Heart left ventricle (tissue), 16 donors: ENCODE measurements around the gene JAG1. TPM values are rescaled to one million over a fixed set of nuclear protein-coding genes. Genes with fewer than 3 reads are reported as not detected.

ENCODE experiments used
- ATAC-seq, 4 donors: fragments of 200-7000 bp; cut with Tn5 transposase; one replicate each; pipeline ENCODE4 v1.9.1; 2020 to 2022; ENCODE audit warnings: moderate library complexity in 4 of 4, mild to moderate bottlenecking in 3 of 4, moderate number of reproducible peaks in 1 of 4
- DNase-seq, 5 donors: peaks; one replicate each; pipeline ENCODE4 v3.0.0-alpha.2; 2020
- H3K27ac ChIP-seq, 12 donors: fragments of 200-600 bp; sonication (generic) in 4 of 12; one replicate each; pipeline versions ENCODE4 v1.5.0 to v1.8.0; 2016 to 2022; ENCODE audit warnings: mild to moderate bottlenecking in 2 of 12
- H3K27me3 ChIP-seq, 9 donors: fragments of 200-600 bp; sonication (generic) in 2 of 9; one replicate each; pipeline versions ENCODE4 v1.5.1 to v1.8.0; 2016 to 2022; ENCODE audit warnings: mild to moderate bottlenecking in 3 of 9
- H3K36me3 ChIP-seq, 9 donors: fragments of 200-600 bp; sonication (generic) in 2 of 9; one replicate each; pipeline versions ENCODE4 v1.5.0 to v1.8.0; 2018 to 2022; ENCODE audit warnings: mild to moderate bottlenecking in 2 of 9
- H3K4me1 ChIP-seq, 12 donors: fragments of 200-600 bp; sonication (generic) in 4 of 12; one replicate each; pipeline versions ENCODE4 v1.5.0 to v1.8.0; 2016 to 2022; ENCODE audit warnings: mild to moderate bottlenecking in 3 of 12
- H3K4me3 ChIP-seq, 12 donors: fragments of 200-600 bp; sonication (generic) in 4 of 12; one replicate each; pipeline versions ENCODE4 v1.5.0 to v1.8.0; 2017 to 2022; ENCODE audit warnings: mild to moderate bottlenecking in 9 of 12, moderate library complexity in 4 of 12
- H3K9me3 ChIP-seq, 12 donors: fragments of 200-600 bp; sonication (generic) in 4 of 12; one replicate each; pipeline versions ENCODE4 v1.5.0 to v1.8.0; 2016 to 2022; ENCODE audit warnings: mild to moderate bottlenecking in 1 of 12
- CTCF ChIP-seq, 12 donors: fragments of 200-600 bp; sonication (generic) in 4 of 12; IDR thresholded peaks; one replicate each; pipeline versions ENCODE4 v1.5.0 to v1.8.0; 2018 to 2022; ENCODE audit warnings: antibody characterized with exemption in 12 of 12, mild to moderate bottlenecking in 5 of 12
- POLR2A ChIP-seq, 2 donors: fragments of 450-650 bp; IDR thresholded peaks; one replicate each; pipeline ENCODE4 v1.6.1; 2017; ENCODE audit warnings: antibody characterized with exemption in 2 of 2, mild to moderate bottlenecking in 2 of 2, moderate library complexity in 2 of 2
- WGBS, 4 donors: extraction: QIAGEN DNeasy Blood & Tissue Kit in 2 of 4; methylation state at CpG; one replicate each; pipeline versions ENCODE4 v1.1.5 to v1.1.7; 2013 to 2018; 5-methylcytosine and 5-hydroxymethylcytosine counted together
- intact Hi-C, 10 donors: fragments of 100-400 bp; cut with DNase I; formaldehyde crosslinking; loops; one replicate each; pipeline versions ENCODE4 v1.11.1 to v1.14.2; 2022
- polyA plus RNA-seq, 2 donors: library from polyadenylated mRNA; stranded (reverse); fragments of 200-250 nt; gene quantifications; one replicate each; pipeline ENCODE4 v1.2.3, GENCODE V29; 2013
- total RNA-seq, 9 donors: library from RNA; depleted of rRNA in 2 of 9; stranded (reverse); fragments of >200 nt in 2 of 9; fragmentation: NEBNext Ultra II Directional in 3 of 9; extraction: Animal tissue kit (Norgen Biotek cat#: 25700) in 3 of 9; gene quantifications; one replicate each; pipeline versions ENCODE4 v1.1.0 to v1.2.4, GENCODE V29; 2016 to 2023
- donor health status: ischemic (EF 13 %, LVEDD 7.1; RV severe dilation, severe dysfunction).
- donor health status: healthy with polysubstance abuse.
- donor health status: DM: no; HTN: yes; CAD: no.
- donor health status: DM: no; HTN: no; CAD: no.
- donor health status: ischemic (EF 25% LVEDD 6.9; RV normal size, moderate dysfunction).
- donor health status: ischemic (EF 25% LVEDD 5.7; RV mildly dilated, moderate dysfunction).
- donor health status: healthy.
- donor health status: DM: yes; HTN: yes; CAD: no.
- donor health status: ischemic (EF 35%, LVEDD 5.7; RV mildly dilated, moderate dysfunction).
- donor health status: nonischemic (EF 11% LVEDD 7.7; RV severe dilation, severe dysfunction).
- donor health status: DM: yes; HTN: yes; CAD: no.
- donor health status: PGD.
- donor health status: ischemic (EF 29% LVEDD 5.4; RV normal size, mild dysfunction).
- donor health status: nonischemic (EF 23%, LVEDD 6.1; RV moderate dilation, normal function).

Gene JAG1
- total and polyA plus RNA-seq, 11 donors = 12.5 to 42.6 (median 24.9) TPM

- peaks cover 11 to 88% (median 59%) of the 10 kb centered on the region in 12 donors for H3K4me1 ChIP-seq
- ATAC-seq = peak in 2 of 4 donors; percentile 36 to 53
These were observed 22.4 kb downstream of the JAG1 start for GRCh38 chr20:10651227-10651990.

DNA sequence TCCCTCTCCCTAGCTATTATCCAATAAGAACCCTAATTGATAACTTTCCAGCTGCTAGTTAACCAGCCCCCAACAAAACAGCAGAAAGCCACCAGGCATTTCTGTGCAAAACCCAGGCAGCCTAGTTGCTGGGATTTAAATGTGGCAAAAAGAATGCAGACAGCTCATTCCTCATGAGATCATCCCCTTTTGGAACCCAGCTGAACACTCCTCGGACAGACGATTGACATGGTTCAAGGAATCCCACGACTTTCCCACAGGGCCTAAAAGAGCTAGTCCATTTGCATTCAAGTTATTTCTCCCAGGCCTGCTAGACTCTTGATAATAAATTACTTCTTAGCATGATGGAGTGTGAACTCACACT lies 24.0 kb downstream of the JAG1 start:
- intact Hi-C loops = loop anchor here in 4 of 10 donors (5.0 to 10.0 kb wide), 4 partner anchors 92 to 895 kb away; no protein-coding TSS in a partner anchor
- Histone ChIP-seq H3K27me3 (no peaks in the 10 kb centered on the region), H3K4me1 (peaks cover 11 to 86% (median 46%) of the 10 kb centered on the region in 12 donors), H3K36me3 (peaks cover 0 to 98% (median 84%) of the 10 kb centered on the region in 9 donors), H3K4me3 (no peak overlapping the region), H3K27ac (peak overlapping the region in 6 of 12 donors; percentile 46 to 80 (median 58)), H3K9me3 (no peaks in the 10 kb centered on the region)
- ATAC-seq = no peak
- TF ChIP-seq POLR2A (IDR thresholded peaks at IDR 0.05) (no peak), CTCF (IDR thresholded peaks at IDR 0.05) (no peak)
- no peak for DNase-seq
- WGBS, 4 donors = 61 to 82% (median 71%) methylated on average over 3 of the region's 3 CpGs

More at GRCh38 chr20:10651227-10651990, 22.4 kb downstream of the JAG1 start:
- Histone ChIP-seq H3K4me3 (no peak overlapping the region), H3K27ac (peak overlapping the region in 10 of 12 donors; percentile 9 to 80 (median 66)), H3K9me3 (no peaks in the 10 kb centered on the region), H3K27me3 (no peaks in the 10 kb centered on the region), H3K36me3 (peaks cover 0 to 98% (median 81%) of the 10 kb centered on the region in 9 donors)
- DNase-seq = peak in 4 of 5 donors; percentile 36 to 74 (median 44)
- TF ChIP-seq CTCF (IDR thresholded peaks at IDR 0.05) = no peak
- TF ChIP-seq POLR2A (IDR thresholded peaks at IDR 0.05) = no peak
- intact Hi-C loops = loop anchor here in 4 of 10 donors (5.0 to 10.0 kb wide), 4 partner anchors 94 to 893 kb away; no protein-coding TSS in a partner anchor
- 51 to 65% (median 61%) methylated on average over 12 to 15 of the region's 15 CpGs for WGBS, 4 donors

- no peak for ATAC-seq
- peaks cover 0 to 98% (median 89%) of the 10 kb centered on the region in 9 donors for H3K36me3 ChIP-seq
- H3K9me3 ChIP-seq = no peaks in the 10 kb centered on the region
- H3K27ac ChIP-seq = peak overlapping the region in 7 of 12 donors; percentile 1 to 80 (median 31)
- WGBS, 4 donors = 72 to 87% (median 78%) methylated on average over 8 of the region's 8 CpGs
- TF ChIP-seq POLR2A (IDR thresholded peaks at IDR 0.05) = no peak
- no peak for TF ChIP-seq CTCF (IDR thresholded peaks at IDR 0.05)
- no peaks in the 10 kb centered on the region for H3K27me3 ChIP-seq
- no peak for DNase-seq
- intact Hi-C loops = no loop called here
- no peak overlapping the region for H3K4me3 ChIP-seq
- H3K4me1 ChIP-seq = peaks cover 11 to 85% (median 40%) of the 10 kb centered on the region in 12 donors
These were observed 24.6 kb downstream of the JAG1 start for GRCh38 chr20:10649080-10649796.

- Histone ChIP-seq H3K27me3 (no peaks in the 10 kb centered on the region), H3K4me1 (peaks cover 5 to 81% (median 36%) of the 10 kb centered on the region in 12 donors), H3K4me3 (no peak overlapping the region), H3K27ac (peak overlapping the region in 3 of 12 donors; percentile 9 to 46 (median 41)), H3K9me3 (no peaks in the 10 kb centered on the region), H3K36me3 (peaks cover 0 to 98% (median 91%) of the 10 kb centered on the region in 9 donors)
- intact Hi-C loops = no loop called here
- 83 to 92% (median 88%) methylated on average over 8 of the region's 8 CpGs for WGBS, 4 donors
- TF ChIP-seq CTCF (IDR thresholded peaks at IDR 0.05) (no peak), POLR2A (IDR thresholded peaks at IDR 0.05) (no peak)
- ATAC-seq (no peak), DNase-seq (no peak)
These were observed 25.1 kb downstream of the JAG1 start for GRCh38 chr20:10648651-10649050.
